ENCODE results near the gene RNF115. TPM values are rescaled to one million over a fixed set of nuclear protein-coding genes. Genes with fewer than 3 reads are reported as not detected.
A peak's percentile ranks its signal among the peaks of the same experiment; 100 is the strongest.

RNF115 gene
- total and polyA plus RNA-seq, 2 of the 8 experiments (the other 6 are each of a cell fraction or from before 2014, with no cell fraction given): 4.7 to 10.8 TPM

GRCh38 chr1:145845514-145846161 lies 21.7 kb upstream of the RNF115 start, which contains the start of gene NUDT17 (continued):
- TF ChIP-seq TAF1 (IDR thresholded peaks at IDR 0.05; ENCODE audit: low read depth, low read length): peak; percentile 73; the same call in 1 of the 2 replicates
- TF ChIP-seq, protein P1, sequence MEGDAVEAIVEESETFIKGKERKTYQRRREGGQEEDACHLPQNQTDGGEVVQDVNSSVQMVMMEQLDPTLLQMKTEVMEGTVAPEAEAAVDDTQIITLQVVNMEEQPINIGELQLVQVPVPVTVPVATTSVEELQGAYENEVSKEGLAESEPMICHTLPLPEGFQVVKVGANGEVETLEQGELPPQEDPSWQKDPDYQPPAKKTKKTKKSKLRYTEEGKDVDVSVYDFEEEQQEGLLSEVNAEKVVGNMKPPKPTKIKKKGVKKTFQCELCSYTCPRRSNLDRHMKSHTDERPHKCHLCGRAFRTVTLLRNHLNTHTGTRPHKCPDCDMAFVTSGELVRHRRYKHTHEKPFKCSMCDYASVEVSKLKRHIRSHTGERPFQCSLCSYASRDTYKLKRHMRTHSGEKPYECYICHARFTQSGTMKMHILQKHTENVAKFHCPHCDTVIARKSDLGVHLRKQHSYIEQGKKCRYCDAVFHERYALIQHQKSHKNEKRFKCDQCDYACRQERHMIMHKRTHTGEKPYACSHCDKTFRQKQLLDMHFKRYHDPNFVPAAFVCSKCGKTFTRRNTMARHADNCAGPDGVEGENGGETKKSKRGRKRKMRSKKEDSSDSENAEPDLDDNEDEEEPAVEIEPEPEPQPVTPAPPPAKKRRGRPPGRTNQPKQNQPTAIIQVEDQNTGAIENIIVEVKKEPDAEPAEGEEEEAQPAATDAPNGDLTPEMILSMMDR (IDR thresholded peaks at IDR 0.05; ENCODE audit: control extremely low read depth in 1 of 3, insufficient read depth in 1 of 3, low read depth in 1 of 3, low read length in 3 of 3): peak; percentile 85 to 93 (median 88)
- TF ChIP-seq GABPA (IDR thresholded peaks at IDR 0.05; ENCODE audit: borderline replicate concordance, insufficient read depth, low read length): no peak; the same call in 1 of the 2 replicates
- TF ChIP-seq BCL11A (IDR thresholded peaks at IDR 0.05; ENCODE audit: low read depth in 2 of 2, low read length in 2 of 2): no peak
- no peak for TF ChIP-seq CHD2 (IDR thresholded peaks at IDR 0.05; ENCODE audit: low read length)
- TF ChIP-seq, protein P2, sequence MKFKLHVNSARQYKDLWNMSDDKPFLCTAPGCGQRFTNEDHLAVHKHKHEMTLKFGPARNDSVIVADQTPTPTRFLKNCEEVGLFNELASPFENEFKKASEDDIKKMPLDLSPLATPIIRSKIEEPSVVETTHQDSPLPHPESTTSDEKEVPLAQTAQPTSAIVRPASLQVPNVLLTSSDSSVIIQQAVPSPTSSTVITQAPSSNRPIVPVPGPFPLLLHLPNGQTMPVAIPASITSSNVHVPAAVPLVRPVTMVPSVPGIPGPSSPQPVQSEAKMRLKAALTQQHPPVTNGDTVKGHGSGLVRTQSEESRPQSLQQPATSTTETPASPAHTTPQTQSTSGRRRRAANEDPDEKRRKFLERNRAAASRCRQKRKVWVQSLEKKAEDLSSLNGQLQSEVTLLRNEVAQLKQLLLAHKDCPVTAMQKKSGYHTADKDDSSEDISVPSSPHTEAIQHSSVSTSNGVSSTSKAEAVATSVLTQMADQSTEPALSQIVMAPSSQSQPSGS (IDR thresholded peaks at IDR 0.05; ENCODE audit: low read length): no peak
- TF ChIP-seq KDM5A (IDR thresholded peaks at IDR 0.05; ENCODE audit: low read length): no peak
- TF ChIP-seq ZNF274 (IDR thresholded peaks at IDR 0.05; ENCODE audit: borderline replicate concordance, extremely low read depth, low read length): no peak
- peak; percentile 17 for TF ChIP-seq POLR2AphosphoS5 (IDR thresholded peaks at IDR 0.05; ENCODE audit: low read depth, low read length)
- TF ChIP-seq EP300 (IDR thresholded peaks at IDR 0.05; ENCODE audit: borderline replicate concordance in 1 of 2, low read depth in 2 of 2, low read length in 2 of 2): no peak
- TF ChIP-seq NRF1 (IDR thresholded peaks at IDR 0.05; ENCODE audit: low read depth, low read length): no peak
- TF ChIP-seq RXRA (IDR thresholded peaks at IDR 0.05; ENCODE audit: insufficient read depth, low read depth, low read length): no peak
- TF ChIP-seq POLR2A (IDR thresholded peaks at IDR 0.05; ENCODE audit: control extremely low read depth in 1 of 2, low read depth in 2 of 2, low read length in 2 of 2): peak in 1 of 2 experiments; percentile 79; a peak in 2 of 3 replicates
- TF ChIP-seq HDAC6 (IDR thresholded peaks at IDR 0.05; ENCODE audit: low read depth, low read length): no peak

Data from H1 (cell line).